GM18909 (cell line): ENCODE measurements around the gene CCNQ.
A peak's percentile ranks its signal among the peaks of the same experiment; 100 is the strongest.

Experiments used
- ATAC-seq: cut with Tn5 transposase; IDR thresholded peaks from one replicate; pipeline ENCODE4 v1.9.1; 2021; ENCODE audit warnings: mild to moderate bottlenecking; ENCODE audit not compliant: unreplicated experiment, poor library complexity

CCNQ gene

GRCh38 chrX:153600032-153600373 lies 1.1 kb upstream of the CCNQ start:
- no peak for ATAC-seq

- ATAC-seq: peak; percentile 80
Observed at GRCh38 chrX:153599192-153600031, 473 bp upstream of the CCNQ start.

- no peak for ATAC-seq
Observed at GRCh38 chrX:153596981-153597750, 1.8 kb downstream of the CCNQ start.

DNA sequence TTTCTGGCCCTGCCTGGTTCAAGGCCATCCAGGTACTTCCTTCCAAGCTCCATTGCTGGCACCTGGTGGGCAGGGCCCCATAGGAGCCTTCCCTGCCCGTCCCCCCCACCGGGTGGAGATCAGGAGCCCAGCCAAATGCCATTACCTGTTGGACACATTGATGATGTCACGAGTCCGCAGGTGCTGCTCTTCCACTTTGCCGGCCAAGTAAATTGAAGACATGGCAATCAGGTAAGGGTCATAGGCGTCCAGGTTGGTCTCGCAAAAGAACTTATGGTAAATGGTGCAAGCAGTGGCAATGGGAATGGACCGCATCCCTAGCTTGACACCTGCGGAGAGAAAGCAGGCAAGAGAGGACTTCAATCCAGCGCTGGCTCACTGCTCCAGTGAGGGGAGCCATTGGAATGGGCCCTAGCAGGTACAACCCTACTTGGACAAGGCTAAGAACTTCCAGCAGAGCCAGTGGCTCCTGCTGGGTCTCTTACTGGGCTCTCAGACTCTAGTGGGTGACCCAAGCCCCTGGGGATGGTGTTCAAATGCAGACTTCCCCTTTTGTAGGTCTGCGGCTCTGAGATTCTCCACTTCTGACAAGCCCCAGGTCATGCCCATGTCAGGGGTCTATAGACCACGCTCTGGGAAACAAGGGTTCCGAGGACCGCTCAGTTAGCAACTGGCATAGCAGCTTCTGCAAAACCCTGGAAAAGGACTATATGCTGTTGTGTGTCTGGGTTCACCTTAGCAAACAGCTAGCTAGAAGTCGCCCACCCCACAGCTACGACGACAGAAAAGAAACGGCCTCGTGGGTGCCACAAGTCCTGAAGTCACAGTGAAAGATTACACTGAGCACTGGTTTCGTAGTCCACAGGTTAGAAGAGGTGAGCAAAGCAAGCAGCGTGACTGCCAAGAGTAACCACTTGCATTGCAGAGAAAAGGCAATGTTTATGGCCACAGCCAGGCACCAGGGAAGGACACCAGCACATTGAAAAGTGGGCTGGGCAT lies 2.8 kb downstream of the CCNQ start:
- no peak for ATAC-seq

DNA sequence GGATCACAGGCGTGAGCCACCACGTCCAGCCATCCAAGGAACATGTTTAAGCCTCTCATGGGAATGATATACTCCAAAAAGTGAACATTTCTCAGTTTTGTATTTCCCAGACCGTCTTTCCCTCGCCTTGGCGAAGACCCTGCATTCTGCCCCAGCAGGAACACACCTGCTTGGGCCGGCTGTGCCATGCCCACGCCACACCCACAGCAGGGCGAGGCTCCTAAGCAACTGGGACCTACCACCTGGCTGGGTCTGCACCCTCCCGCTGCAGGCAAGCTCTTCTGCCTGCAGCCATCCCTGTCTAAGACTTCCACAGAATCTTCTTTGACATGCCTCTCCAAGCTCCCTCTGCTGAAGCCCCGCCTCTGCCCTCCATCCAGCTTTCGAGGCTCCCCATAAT lies 3.6 kb downstream of the CCNQ start:
- no peak for ATAC-seq

GRCh38 chrX:153593811-153594500 lies 5.0 kb downstream of the CCNQ start:
- no peak for ATAC-seq

- ATAC-seq: no peak
Observed at GRCh38 chrX:153592966-153593688, 5.8 kb downstream of the CCNQ start.

- ATAC-seq: no peak
Observed at GRCh38 chrX:153592091-153592833, 6.7 kb downstream of the CCNQ start.

DNA sequence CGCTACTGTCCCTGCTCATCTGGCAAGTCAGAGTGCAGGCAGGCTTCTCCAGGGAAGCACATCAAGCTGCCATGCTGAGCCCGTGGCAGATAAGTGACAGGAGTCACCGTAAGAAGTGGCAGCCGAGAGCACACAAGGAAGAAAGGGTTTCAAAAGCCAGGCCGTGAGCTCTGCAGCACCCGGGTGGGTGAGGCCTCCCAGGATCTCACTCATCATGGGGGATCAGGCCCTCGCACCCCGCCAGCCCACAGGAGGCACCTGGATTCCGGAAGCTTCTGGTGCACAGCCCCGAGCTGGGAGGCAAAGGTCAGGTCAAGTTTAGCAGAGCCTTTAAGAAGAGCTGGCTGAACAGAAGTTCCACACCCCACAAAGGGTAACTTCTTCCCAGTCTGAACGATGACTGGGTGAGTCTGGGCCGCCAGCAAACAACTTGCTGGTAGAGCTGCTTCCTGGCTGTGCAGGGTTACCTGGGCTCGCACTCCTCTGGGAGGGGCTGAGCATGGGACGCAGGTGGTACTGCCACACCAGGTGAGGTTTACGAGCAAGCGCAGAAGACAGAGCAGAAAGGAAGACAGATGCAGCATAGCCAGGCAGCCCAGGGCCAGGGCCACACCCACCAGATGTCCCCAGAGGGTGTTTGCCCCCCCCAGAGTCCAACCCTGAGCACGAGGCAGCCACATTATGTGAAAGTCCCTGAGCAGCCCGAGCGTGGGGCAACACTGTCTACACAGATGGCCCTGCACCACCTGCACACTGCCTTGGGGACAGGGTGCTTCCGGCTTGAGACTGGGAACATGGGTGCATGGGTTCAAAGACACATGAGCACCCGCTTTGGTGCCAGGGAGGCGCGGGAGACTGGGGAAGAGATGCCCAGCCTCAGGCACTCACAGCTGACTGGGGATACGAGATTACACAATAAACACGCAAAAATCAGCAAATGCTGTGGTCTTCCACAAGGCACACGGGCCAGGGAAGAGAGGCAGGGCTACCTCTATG lies 7.7 kb downstream of the CCNQ start:
- ATAC-seq: no peak

DNA sequence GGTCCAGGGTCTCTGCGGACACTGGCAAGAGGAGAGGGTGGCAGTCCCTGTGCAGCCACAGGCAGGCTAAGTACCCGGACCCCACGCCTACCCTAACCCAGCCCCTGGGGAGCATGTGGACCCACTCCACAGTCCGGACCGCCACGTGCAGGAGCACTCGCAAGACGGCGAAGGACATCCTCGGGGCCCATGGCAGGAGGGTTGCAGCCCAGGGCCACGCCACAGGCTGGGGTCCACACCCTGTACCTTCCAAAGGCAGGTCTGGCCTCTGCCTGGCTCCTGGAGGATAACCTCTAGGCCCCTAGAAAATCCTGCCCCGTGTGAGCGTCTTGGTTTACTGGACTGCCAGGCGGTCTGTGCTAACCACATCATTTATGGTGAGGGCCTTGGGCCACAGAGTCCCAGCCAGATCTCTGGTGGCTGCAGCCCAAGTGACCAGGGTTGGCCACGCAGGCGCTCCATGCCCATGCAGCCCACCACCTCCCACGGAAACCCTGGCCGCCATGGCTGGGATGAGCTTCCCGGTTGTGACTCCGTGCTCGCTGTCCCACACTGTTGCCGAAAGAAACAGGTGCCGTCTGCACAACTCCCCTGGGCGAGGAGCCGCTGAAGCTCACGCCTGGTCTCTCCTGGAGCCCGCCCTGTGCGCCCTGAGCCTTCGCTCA lies 10.0 kb downstream of the CCNQ start:
- ATAC-seq: no peak

GRCh38 chrX:153588021-153588781 lies 10.7 kb downstream of the CCNQ start:
- no peak for ATAC-seq

DNA sequence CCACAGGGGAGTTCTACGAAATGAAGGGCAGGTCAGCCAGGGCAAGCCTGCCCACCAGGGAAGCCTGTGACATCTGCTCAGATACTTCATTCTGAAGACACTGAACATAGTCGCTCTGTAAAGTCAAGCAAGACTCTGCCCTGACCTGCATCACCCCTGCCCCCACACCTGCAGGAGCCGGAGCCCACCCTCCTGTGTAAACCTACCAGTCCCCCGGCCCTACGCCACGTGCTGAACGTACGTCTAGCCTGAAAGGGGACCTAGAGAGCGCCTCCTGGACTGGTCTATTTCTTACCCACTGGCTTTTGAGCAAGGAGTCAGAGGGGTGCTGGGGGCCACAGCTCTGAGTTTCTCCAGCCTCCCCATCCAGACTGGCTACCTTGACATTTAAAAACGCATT lies 11.6 kb downstream of the CCNQ start:
- no peak for ATAC-seq

- no peak for ATAC-seq
Observed at GRCh38 chrX:153585827-153586226, 13.1 kb downstream of the CCNQ start.

DNA sequence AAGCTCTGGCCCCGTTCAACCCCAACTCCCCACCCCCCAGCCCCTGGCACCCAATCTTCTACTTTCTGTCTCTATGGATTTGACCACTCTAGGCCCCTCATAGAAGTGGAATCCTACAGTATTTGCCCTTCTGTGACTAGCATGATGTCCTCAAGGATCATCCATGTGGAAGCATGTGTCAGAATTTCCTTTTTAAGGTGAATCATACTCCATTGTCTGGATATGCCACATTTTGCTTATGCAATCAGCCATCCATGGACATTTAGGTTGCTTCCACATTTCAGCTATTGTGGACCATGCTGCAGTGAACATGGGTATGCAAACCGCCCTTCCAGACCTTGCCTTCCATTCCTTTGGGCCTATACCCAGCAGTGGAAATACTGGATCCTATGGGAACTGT lies 15.5 kb downstream of the CCNQ start:
- no peak for ATAC-seq

- ATAC-seq: peak; percentile 98
Observed at GRCh38 chrX:153582896-153583295, 16.0 kb downstream of the CCNQ start.

DNA sequence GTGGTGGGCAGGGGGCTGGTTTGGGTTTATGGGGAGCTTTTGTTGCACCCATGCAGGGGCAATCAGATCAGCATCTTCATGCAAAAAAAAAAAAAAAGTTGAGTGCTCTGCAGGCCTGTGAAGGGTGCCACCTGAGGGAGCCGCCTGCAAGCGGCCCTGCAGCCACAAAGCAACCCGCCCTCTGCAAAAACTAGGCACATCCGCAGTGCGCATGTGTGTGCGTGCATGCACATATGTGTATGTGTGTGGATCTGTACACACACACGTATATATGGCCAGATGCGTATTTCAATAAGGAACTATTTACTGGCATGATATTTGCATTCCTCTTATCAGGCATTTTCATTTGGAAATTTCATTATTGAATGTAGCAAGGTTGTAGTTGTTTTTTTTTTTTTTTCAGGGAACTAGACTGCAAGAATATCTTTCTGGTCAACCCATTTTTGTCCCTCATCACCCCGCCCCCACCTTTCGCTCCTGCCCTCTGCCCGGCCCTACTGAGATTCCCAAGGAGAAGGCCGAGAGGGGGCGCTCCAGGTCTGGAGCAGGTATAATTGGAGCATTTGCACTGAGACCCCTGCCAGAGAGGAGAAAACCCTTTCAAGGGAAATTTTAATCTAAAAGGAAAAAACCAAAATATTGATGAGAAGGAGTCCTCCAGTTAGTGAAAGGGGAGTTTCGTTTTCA lies 18.1 kb downstream of the CCNQ start:
- no peak for ATAC-seq
